Thyroid gland (tissue), 4 donors: Measurements from ENCODE around the gene MED7. TPM values are rescaled to one million over a fixed set of nuclear protein-coding genes. Genes with fewer than 3 reads are reported as not detected.
A peak's percentile ranks its signal among the peaks of the same experiment; 100 is the strongest.

ENCODE experiments used
- DNase-seq, 2 donors: peaks; one replicate each; pipeline ENCODE4 v3.0.0-alpha.2; 2019
- H3K27ac ChIP-seq, 3 donors: fragments of 200-600 bp; sonication (generic); 1 replicate in 2 of 3; 2 replicates in 1 of 3; pipeline ENCODE4 v1.5.1; 2016 to 2019; ENCODE audit warnings: mild to moderate bottlenecking in 1 of 3, moderate library complexity in 1 of 3
- H3K27me3 ChIP-seq: fragments of 200-600 bp; sonication (generic); one replicate; pipeline ENCODE4 v1.5.1; 2019
- H3K36me3 ChIP-seq, 2 donors: fragments of 200-600 bp; sonication (generic); one replicate each; pipeline ENCODE4 v1.5.1; 2016 to 2019
- H3K4me1 ChIP-seq, 2 donors: fragments of 200-600 bp; sonication (generic); one replicate each; pipeline ENCODE4 v1.5.1; 2017 to 2019
- H3K4me3 ChIP-seq, 3 donors: fragments of 200-600 bp; sonication (generic); replicated peaks in 1 of 3; 1 replicate in 2 of 3; 2 replicates in 1 of 3; pipeline ENCODE4 v1.5.1; 2016; ENCODE audit warnings: mild to moderate bottlenecking in 1 of 3
- H3K9me3 ChIP-seq: fragments of 200-600 bp; sonication (generic); one replicate; pipeline ENCODE4 v1.5.1; 2017
- POLR2A ChIP-seq, 2 donors: fragments of 450-650 bp; IDR thresholded peaks; one replicate each; pipeline ENCODE4 v1.6.1; 2017; ENCODE audit warnings: antibody characterized with exemption in 2 of 2, mild to moderate bottlenecking in 2 of 2, moderate library complexity in 1 of 2
- WGBS, 2 donors: methylation state at CpG; one replicate each; pipeline ENCODE4 v1.1.5; 2017; 5-methylcytosine and 5-hydroxymethylcytosine counted together
- intact Hi-C: fragments of 100-400 bp; cut with DNase I; formaldehyde crosslinking; loops from one replicate; pipeline ENCODE4 v1.15.1; 2023
- total RNA-seq, 4 donors: library from RNA; depleted of rRNA; stranded (reverse); fragments of >200 nt; gene quantifications; one replicate each; pipeline ENCODE4 v1.2.3, GENCODE V29; 2016
- TF ChIP-seq, protein P1 (sequence below), 6 experiments: fragments of 200-600 bp in 3 of 6; fragments of 450-650 bp in 3 of 6; sonication (generic) in 3 of 6; IDR thresholded peaks; one replicate each; pipeline ENCODE4 v1.5.1; 2016 to 2019; ENCODE audit warnings: antibody characterized with exemption in 6 of 6, mild to moderate bottlenecking in 2 of 6, inconsistent platforms in 1 of 6, moderate library complexity in 1 of 6

The MED7 gene
- total RNA-seq, 4 donors from 2014 or later: 12.9 to 19.8 (median 15.0) TPM

DNA sequence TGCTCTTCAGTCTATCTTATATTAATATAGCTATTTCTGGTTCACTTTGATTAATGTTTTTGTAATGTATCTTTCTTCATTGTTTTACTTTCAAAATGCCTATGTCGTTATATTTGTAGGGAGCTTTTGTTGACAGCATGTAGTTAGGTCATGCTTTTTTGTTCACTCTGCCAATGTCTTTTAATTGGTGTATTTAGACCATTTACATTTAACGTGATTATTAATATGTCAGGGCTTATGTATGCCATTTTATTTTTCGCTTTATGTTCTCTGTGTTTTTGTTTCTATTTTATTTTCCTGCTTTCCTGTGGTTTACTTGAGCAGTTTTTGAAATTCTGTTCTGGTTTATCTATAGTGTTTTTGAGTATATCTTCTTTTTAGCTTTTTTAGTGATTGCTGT lies 12.6 kb upstream of the MED7 start:
- Histone ChIP-seq H3K27ac (no peak overlapping the region), H3K36me3 (no peaks in the 10 kb centered on the region), H3K27me3 (no peaks in the 10 kb centered on the region), H3K4me1 (no peaks in the 10 kb centered on the region), H3K9me3 (no peaks in the 10 kb centered on the region), H3K4me3 (no peak overlapping the region)
- intact Hi-C loops: no loop called here
- TF ChIP-seq POLR2A (IDR thresholded peaks at IDR 0.05): no peak
- TF ChIP-seq, protein P1, sequence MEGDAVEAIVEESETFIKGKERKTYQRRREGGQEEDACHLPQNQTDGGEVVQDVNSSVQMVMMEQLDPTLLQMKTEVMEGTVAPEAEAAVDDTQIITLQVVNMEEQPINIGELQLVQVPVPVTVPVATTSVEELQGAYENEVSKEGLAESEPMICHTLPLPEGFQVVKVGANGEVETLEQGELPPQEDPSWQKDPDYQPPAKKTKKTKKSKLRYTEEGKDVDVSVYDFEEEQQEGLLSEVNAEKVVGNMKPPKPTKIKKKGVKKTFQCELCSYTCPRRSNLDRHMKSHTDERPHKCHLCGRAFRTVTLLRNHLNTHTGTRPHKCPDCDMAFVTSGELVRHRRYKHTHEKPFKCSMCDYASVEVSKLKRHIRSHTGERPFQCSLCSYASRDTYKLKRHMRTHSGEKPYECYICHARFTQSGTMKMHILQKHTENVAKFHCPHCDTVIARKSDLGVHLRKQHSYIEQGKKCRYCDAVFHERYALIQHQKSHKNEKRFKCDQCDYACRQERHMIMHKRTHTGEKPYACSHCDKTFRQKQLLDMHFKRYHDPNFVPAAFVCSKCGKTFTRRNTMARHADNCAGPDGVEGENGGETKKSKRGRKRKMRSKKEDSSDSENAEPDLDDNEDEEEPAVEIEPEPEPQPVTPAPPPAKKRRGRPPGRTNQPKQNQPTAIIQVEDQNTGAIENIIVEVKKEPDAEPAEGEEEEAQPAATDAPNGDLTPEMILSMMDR (IDR thresholded peaks at IDR 0.05): no peak
- WGBS, 2 donors: 88 to 89% methylated on average over 3 of the region's 3 CpGs
- no peak for DNase-seq

DNA sequence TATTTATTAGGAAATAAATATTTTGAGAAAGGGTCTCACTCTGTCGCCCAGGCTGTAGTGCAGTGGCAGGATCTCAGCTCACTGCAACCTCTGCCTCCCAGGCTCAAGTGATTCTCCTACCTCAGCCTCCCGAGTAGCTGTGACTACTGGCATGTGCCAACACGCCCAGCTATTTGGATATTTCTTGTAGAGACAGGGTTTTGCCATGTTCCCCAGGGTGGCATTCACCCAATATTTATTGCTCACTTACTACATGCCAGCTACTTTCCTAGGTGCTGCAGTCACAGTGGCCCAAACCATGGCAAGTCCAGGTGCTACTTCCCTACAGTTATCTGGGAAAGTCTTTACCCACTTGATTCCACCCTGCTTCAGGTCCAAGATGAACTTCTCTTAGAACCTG lies 8.3 kb upstream of the MED7 start:
- Histone ChIP-seq H3K27me3 (no peaks in the 10 kb centered on the region), H3K4me1 (no peaks in the 10 kb centered on the region), H3K9me3 (no peaks in the 10 kb centered on the region), H3K4me3 (no peak overlapping the region), H3K27ac (no peak overlapping the region), H3K36me3 (no peaks in the 10 kb centered on the region)
- TF ChIP-seq, protein P1 (IDR thresholded peaks at IDR 0.05): no peak
- TF ChIP-seq POLR2A (IDR thresholded peaks at IDR 0.05): no peak
- intact Hi-C loops: no loop called here
- no peak for DNase-seq
- 92 to 95% methylated on average over 3 of the region's 3 CpGs for WGBS, 2 donors

DNA sequence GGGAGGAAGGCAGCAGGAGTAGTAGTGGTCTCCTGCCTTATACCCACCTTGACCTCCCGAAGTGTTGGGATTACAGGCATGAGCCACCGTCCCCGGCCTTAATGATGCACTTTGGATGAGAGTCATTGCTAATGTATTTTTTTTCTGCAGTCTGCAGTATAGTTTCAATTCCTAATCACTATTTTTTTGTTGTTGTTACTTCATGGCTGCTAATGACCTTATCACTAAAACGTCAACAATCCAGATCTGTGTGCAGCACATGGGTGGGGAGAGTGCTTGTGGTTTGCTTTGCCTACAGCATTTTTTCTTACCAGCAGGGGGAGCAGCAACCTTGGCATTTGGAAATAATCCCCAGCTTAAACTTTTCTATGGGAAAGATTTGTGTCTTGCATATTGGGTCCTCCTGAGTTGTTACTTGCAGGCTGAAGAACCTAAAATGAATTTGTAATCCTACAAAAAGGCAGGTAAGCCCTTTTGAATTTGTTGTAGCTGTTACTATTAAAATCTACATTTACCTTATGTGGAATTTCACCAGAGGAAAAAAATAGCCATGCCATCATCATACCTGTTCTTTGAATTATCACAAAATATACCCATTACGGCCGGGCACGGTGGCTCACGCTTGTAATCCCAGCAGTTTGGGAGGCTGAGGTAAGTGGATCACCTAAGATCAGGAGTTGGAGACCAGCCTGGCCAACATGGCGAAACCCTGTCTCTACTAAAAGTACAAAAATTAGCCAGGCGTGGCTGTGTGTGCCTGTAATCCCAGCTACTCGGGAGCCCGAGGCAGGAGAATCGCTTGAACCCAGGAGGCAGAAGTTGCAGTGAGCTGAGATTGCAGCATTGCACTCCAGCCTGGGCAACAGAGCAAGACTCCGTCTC lies 6.3 kb upstream of the MED7 start:
- DNase-seq: peak; percentile 53 to 62
- Histone ChIP-seq H3K36me3 (no peaks in the 10 kb centered on the region), H3K27me3 (no peaks in the 10 kb centered on the region), H3K27ac (no peak overlapping the region), H3K4me1 (no peaks in the 10 kb centered on the region), H3K4me3 (no peak overlapping the region), H3K9me3 (no peaks in the 10 kb centered on the region)
- TF ChIP-seq, protein P1 (IDR thresholded peaks at IDR 0.05): peak; percentile 59 to 86 (median 66)
- no peak for TF ChIP-seq POLR2A (IDR thresholded peaks at IDR 0.05)
- intact Hi-C loops: loop anchor here (10.0 kb wide), 1 partner anchor 586 kb away; the partner anchor contains the start of gene THG1L
- WGBS, 2 donors: 67 to 69% methylated on average over 14 of the region's 14 CpGs

DNA sequence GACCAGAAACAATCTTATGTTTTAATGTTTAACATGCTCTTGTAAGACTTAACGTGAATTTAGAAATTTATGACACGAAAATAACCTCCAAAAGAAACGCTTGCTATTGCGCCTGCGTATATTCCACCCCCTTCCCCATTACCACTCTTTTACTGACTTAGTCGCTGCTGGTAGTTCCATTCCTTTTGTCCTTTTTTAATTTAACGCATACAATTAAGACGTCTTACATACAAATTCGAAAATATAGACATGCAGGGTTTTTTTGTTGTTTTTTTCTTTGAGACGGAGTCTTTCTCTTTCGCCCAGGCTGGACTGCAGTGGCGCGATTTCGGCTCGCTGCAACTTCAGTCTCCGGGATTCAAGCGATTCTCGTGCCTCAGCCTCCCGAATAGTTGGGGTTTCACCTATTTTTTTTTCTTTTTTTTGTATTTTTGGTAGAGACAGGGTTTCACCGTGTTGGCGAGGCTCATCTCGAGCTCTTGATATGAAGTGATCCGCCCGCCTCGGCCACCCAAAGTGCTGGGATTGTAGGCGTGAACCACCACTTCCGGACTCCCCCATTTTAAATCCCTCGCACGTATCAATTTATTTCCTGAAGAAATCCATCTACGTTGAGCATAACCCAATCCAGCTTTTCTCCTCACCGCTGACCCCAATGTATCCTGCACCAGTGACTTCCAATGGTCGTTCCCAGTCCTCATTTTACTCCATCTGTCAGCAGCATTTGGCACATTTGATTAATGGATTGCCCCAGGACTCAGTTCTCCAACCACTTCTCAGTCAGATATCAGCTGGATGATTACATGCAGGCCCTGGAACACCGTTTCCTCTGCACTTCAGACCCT lies 684 bp upstream of the MED7 start:
- peaks cover 10% of the 10 kb centered on the region in 2 donors for H3K4me1 ChIP-seq
- H3K27ac ChIP-seq: peak overlapping the region; percentile 77 to 86 (median 81)
- TF ChIP-seq, protein P1 (IDR thresholded peaks at IDR 0.05): no peak
- TF ChIP-seq POLR2A (IDR thresholded peaks at IDR 0.05): no peak
- peak; percentile 40 to 44 for DNase-seq
- no peaks in the 10 kb centered on the region for H3K27me3 ChIP-seq
- peak overlapping the region in 2 of 3 donors; percentile 67 to 86 for H3K4me3 ChIP-seq
- no peaks in the 10 kb centered on the region for H3K36me3 ChIP-seq
- intact Hi-C loops: loop anchor here (10.0 kb wide), 1 partner anchor 591 kb away; the partner anchor contains the start of gene THG1L
- no peaks in the 10 kb centered on the region for H3K9me3 ChIP-seq
- 7 to 8% methylated on average over 33 of the region's 33 CpGs for WGBS, 2 donors
